Measurements from ENCODE around the gene SKP2. TPM values are rescaled to one million over a fixed set of nuclear protein-coding genes. Genes with fewer than 3 reads are reported as not detected.

Gene SKP2
- total RNA-seq, 1 experiment from 2014 or later: 21.5 TPM

GRCh38 chr5:36228505-36228904 lies 76.6 kb downstream of the SKP2 start:
- POLR2A ChIA-PET: no interaction called here
- Histone ChIP-seq H3K9me3 (ENCODE audit: control insufficient read depth, insufficient read depth, low read depth, low read length) (no peaks in the 10 kb centered on the region), H3K36me3 (ENCODE audit: control insufficient read depth, insufficient read depth, low read length) (no peaks in the 10 kb centered on the region), H3K27ac (ENCODE audit: low read length) (no peak overlapping the region), H3K4me1 (ENCODE audit: control insufficient read depth, insufficient read depth, low read length) (no peaks in the 10 kb centered on the region), H3K27me3 (ENCODE audit: control insufficient read depth, insufficient read depth, low read length) (no peaks in the 10 kb centered on the region), H3K4me3 (ENCODE audit: low read depth in 2 of 2, low read length in 2 of 2) (no peak overlapping the region)
- no peak for ATAC-seq
- in situ Hi-C loops (cut with HindIII; ENCODE audit: low pct_unique_long_range_greater_than_20kb, low sequenced_read_pairs): no loop called here
- CTCF ChIA-PET: interaction anchor here (0.7 kb wide), 1 partner anchor 49 kb away, joined by 4 read pairs; no protein-coding TSS in a partner anchor
- intact Hi-C loops (cut with micrococcal nuclease; ENCODE audit: unreplicated experiment): no loop called here
- no TSS peak for BruUV-seq (replicated peaks)
- TF ChIP-seq TCF7L2 (IDR thresholded peaks at IDR 0.05; ENCODE audit: low read depth, low read length) (no peak), SIN3A (IDR thresholded peaks at IDR 0.05; ENCODE audit: borderline replicate concordance, insufficient read depth, low read depth, low read length) (no peak), POLR2AphosphoS5 (IDR thresholded peaks at IDR 0.05; ENCODE audit: low read depth, low read length) (no peak), REST (IDR thresholded peaks at IDR 0.05; ENCODE audit: insufficient read depth in 1 of 2, low read depth in 2 of 2, low read length in 1 of 2) (no peak), CTCF (IDR thresholded peaks at IDR 0.05) (no peak)
- no peak for DNase-seq (ENCODE audit: low read depth, low spot score)

- Histone ChIP-seq H3K9me3 (ENCODE audit: control insufficient read depth, insufficient read depth, low read depth, low read length) (no peaks in the 10 kb centered on the region), H3K27ac (ENCODE audit: low read length) (no peak overlapping the region), H3K27me3 (ENCODE audit: control insufficient read depth, insufficient read depth, low read length) (no peaks in the 10 kb centered on the region), H3K4me3 (ENCODE audit: low read depth in 2 of 2, low read length in 2 of 2) (no peak overlapping the region), H3K4me1 (ENCODE audit: control insufficient read depth, insufficient read depth, low read length) (no peaks in the 10 kb centered on the region), H3K36me3 (ENCODE audit: control insufficient read depth, insufficient read depth, low read length) (no peaks in the 10 kb centered on the region)
- DNase-seq (ENCODE audit: low read depth, low spot score) (no peak), ATAC-seq (no peak)
- no TSS peak for BruUV-seq (replicated peaks)
- TF ChIP-seq CTCF (IDR thresholded peaks at IDR 0.05) (no peak), TCF7L2 (IDR thresholded peaks at IDR 0.05; ENCODE audit: low read depth, low read length) (no peak), REST (IDR thresholded peaks at IDR 0.05; ENCODE audit: insufficient read depth in 1 of 2, low read depth in 2 of 2, low read length in 1 of 2) (no peak), POLR2AphosphoS5 (IDR thresholded peaks at IDR 0.05; ENCODE audit: low read depth, low read length) (no peak), SIN3A (IDR thresholded peaks at IDR 0.05; ENCODE audit: borderline replicate concordance, insufficient read depth, low read depth, low read length) (no peak)
- intact Hi-C loops (cut with micrococcal nuclease; ENCODE audit: unreplicated experiment): no loop called here
- CTCF ChIA-PET: no interaction called here
- POLR2A ChIA-PET: interaction anchor here (0.6 kb wide), 1 partner anchor 10 kb away, joined by 3 read pairs; no protein-coding TSS in a partner anchor
- in situ Hi-C loops (cut with HindIII; ENCODE audit: low pct_unique_long_range_greater_than_20kb, low sequenced_read_pairs): no loop called here
These were observed 78.4 kb downstream of the SKP2 start for GRCh38 chr5:36230151-36230790.
